ENCODE measurements around the gene ZNF19. TPM values are rescaled to one million over a fixed set of nuclear protein-coding genes. Genes with fewer than 3 reads are reported as not detected.

Gene ZNF19
- 2.8 and 4.7 TPM in 2 replicates for total RNA-seq

GRCh38 chr16:71489122-71489521 is at the start of gene ZNF19:
TSS of gene ZNF19 (minus strand) at chr16:71489324. CDS start at chr16:71482114, 7,210 bp downstream.

GRCh38 chr16:71526111-71526631 is 37.0 kb upstream of the ZNF19 start, which contains the start of gene CHST4:
TSS of gene CHST4 (plus strand) at chr16:71526426. CDS start at chr16:71536678, 10,252 bp downstream.

GRCh38 chr16:71461686-71462648 is 27.2 kb downstream of the ZNF19 start, which contains the start of gene ZNF23:
TSS of gene ZNF23 (minus strand) at chr16:71462247. CDS start at chr16:71456796, 5,451 bp downstream.

GRCh38 chr16:71442051-71442440 is 47.1 kb downstream of the ZNF19 start, which contains the start of gene TLE7:
TSS of gene TLE7 (minus strand) at chr16:71442054. CDS start at chr16:71433324, 8,730 bp downstream.

Other genes with a start within 250 kb of the ZNF19 start
- gene CMTR2, start 199.9 kb downstream of the ZNF19 start, total RNA-seq = 33.8 and 40.2 TPM in 2 replicates
- not detected in 2 replicates for gene CALB2, start 130.6 kb downstream of the ZNF19 start, total RNA-seq
- not detected in 2 replicates for gene TLE7, start 47.3 kb downstream of the ZNF19 start, total RNA-seq
- gene ZNF23, start 27.1 kb downstream of the ZNF19 start, total RNA-seq = 5.0 and 5.1 TPM in 2 replicates
- not detected in 2 replicates for gene CHST4, start 37.1 kb upstream of the ZNF19 start, total RNA-seq
- gene TAT, start 87.8 kb upstream of the ZNF19 start, total RNA-seq = not detected in 2 replicates
- gene MARVELD3, start 136.9 kb upstream of the ZNF19 start, total RNA-seq = 6.6 and 9.4 TPM in 2 replicates
- 3.5 and 5.6 TPM in 2 replicates for gene PHLPP2, start 235.4 kb upstream of the ZNF19 start, total RNA-seq

Data from placental epithelial cell (primary cell).